Measurements from ENCODE around the gene TCF12. TPM values are rescaled to one million over a fixed set of nuclear protein-coding genes. Genes with fewer than 3 reads are reported as not detected.

TCF12 gene
- total RNA-seq, 1 donor from 2014 or later, result 194 TPM

- Mint-ChIP-seq H3K36me3 (no peaks in the 10 kb centered on the region), H3K27me3 (ENCODE audit: low read depth) (no peaks in the 10 kb centered on the region), H3K9me3 (peaks cover 3% of the 10 kb centered on the region), H3K4me3 (no peak overlapping the region), H3K27ac (no peak overlapping the region), H3K4me1 (peaks cover 17% of the 10 kb centered on the region)
- DNase-seq (ENCODE audit: low spot score in 2 of 2, unreplicated experiment in 2 of 2), result no peak
- TF ChIP-seq, protein P1, sequence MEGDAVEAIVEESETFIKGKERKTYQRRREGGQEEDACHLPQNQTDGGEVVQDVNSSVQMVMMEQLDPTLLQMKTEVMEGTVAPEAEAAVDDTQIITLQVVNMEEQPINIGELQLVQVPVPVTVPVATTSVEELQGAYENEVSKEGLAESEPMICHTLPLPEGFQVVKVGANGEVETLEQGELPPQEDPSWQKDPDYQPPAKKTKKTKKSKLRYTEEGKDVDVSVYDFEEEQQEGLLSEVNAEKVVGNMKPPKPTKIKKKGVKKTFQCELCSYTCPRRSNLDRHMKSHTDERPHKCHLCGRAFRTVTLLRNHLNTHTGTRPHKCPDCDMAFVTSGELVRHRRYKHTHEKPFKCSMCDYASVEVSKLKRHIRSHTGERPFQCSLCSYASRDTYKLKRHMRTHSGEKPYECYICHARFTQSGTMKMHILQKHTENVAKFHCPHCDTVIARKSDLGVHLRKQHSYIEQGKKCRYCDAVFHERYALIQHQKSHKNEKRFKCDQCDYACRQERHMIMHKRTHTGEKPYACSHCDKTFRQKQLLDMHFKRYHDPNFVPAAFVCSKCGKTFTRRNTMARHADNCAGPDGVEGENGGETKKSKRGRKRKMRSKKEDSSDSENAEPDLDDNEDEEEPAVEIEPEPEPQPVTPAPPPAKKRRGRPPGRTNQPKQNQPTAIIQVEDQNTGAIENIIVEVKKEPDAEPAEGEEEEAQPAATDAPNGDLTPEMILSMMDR (IDR thresholded peaks at IDR 0.05; ENCODE audit: unreplicated experiment), result no peak
Observed at GRCh38 chr15:57316451-57316850, 398.0 kb downstream of the TCF12 start.

DNA sequence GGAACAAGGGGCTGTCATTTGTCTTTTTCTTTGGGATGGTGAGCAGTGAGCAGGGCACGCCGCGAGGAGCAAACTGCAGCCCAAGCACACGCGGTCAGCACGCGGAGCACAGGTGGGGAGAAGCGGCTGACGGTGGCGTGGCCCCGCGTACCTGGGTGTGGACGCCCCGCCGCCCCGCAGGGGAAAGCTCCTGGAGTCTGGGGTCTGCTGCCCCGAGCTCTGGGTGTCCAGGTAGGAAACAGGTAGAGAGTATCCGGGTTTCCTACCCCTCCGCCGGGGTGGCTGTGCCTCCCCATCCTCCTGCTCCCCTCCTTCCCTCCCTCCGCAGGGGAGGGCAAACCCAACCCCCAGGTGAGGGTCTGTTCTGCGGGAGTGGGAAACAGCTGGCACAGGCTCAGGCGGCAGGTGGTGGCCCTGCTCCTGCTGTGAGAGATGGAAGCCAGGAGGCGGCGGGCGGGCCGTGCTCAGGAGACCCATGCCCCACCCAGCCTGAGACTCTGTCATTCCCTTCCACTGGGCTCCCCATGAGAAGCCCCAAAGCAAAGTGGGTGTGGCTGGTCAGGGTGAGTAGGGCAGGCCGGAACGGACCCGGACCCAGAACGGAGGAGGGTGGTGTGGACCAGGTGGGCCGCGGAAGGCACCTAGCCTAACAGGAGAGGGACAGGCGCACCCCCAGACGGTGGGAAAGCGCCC lies 400.9 kb downstream of the TCF12 start:
- Mint-ChIP-seq H3K27ac (no peak overlapping the region), H3K27me3 (ENCODE audit: low read depth) (no peaks in the 10 kb centered on the region), H3K36me3 (no peaks in the 10 kb centered on the region), H3K4me3 (no peak overlapping the region), H3K9me3 (peaks cover 3% of the 10 kb centered on the region), H3K4me1 (peaks cover 18% of the 10 kb centered on the region)
- TF ChIP-seq, protein P1 (IDR thresholded peaks at IDR 0.05; ENCODE audit: unreplicated experiment), result no peak
- DNase-seq (ENCODE audit: low spot score in 2 of 2, unreplicated experiment in 2 of 2), result no peak

DNA sequence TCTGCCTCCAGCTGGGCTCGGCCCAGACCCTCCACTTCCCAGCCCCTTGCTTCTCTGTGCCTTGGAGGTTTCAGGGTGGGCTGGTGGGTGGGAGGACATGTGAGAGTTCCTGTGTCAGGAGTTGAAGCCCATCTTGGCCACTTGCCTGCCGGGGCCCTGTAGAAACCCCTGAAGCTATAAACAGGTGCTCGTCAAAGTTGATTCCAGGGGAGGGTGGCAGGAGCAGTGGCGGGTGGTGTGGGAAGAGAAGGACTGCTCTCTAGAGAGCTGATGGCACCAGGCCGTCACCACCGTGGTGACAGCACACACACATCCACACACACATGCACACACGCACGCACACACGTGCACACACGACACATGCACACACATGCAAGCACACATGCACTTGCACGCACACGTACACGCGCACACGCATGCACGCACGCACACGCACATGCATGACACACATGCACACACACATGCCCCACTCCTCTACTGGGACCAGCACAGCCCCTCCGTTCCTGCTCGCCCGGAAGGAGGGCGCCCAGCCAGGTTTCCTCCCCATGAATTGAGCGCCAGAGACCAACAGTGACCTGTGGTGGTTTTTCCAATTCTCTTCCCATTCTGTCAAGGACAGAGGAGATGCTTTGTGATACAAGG lies 401.6 kb downstream of the TCF12 start:
- Mint-ChIP-seq H3K4me3 (no peak overlapping the region), H3K4me1 (peaks cover 24% of the 10 kb centered on the region), H3K9me3 (peaks cover 3% of the 10 kb centered on the region), H3K36me3 (no peaks in the 10 kb centered on the region), H3K27me3 (ENCODE audit: low read depth) (no peaks in the 10 kb centered on the region), H3K27ac (no peak overlapping the region)
- no peak for DNase-seq (ENCODE audit: low spot score in 2 of 2, unreplicated experiment in 2 of 2)
- TF ChIP-seq, protein P1 (IDR thresholded peaks at IDR 0.05; ENCODE audit: unreplicated experiment), result no peak

- Mint-ChIP-seq H3K4me1 (peaks cover 24% of the 10 kb centered on the region), H3K4me3 (no peak overlapping the region), H3K27me3 (ENCODE audit: low read depth) (no peaks in the 10 kb centered on the region), H3K27ac (no peak overlapping the region), H3K9me3 (peaks cover 1% of the 10 kb centered on the region), H3K36me3 (no peaks in the 10 kb centered on the region)
- no peak for DNase-seq (ENCODE audit: low spot score in 2 of 2, unreplicated experiment in 2 of 2)
- TF ChIP-seq, protein P1 (IDR thresholded peaks at IDR 0.05; ENCODE audit: unreplicated experiment), result no peak
Observed at GRCh38 chr15:57320631-57321220, 402.3 kb downstream of the TCF12 start.

DNA sequence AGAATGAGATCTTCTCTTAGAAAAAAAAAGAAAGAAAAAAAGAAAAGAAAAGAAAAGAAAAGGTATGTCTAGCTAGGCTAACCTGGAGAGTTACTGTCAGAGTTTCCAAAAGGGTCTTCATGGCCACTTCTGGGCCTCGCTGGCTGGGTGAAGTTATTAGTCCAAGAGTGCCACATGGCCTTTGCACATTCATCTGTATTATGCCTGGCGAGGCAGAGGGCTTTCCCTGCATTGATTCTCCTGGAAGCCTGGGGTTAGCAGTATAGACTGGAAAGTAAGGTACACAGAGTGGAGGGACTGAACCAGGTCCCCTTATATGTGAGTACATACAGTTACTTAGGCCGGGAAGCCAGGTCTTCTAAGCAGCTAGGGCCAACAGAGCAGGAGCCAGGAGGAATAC lies 403.0 kb downstream of the TCF12 start:
- no peak overlapping the region for H3K27ac Mint-ChIP-seq
- DNase-seq (ENCODE audit: low spot score in 2 of 2, unreplicated experiment in 2 of 2), result no peak
- no peaks in the 10 kb centered on the region for H3K36me3 Mint-ChIP-seq
- H3K4me3 Mint-ChIP-seq, result no peak overlapping the region
- H3K4me1 Mint-ChIP-seq, result peaks cover 24% of the 10 kb centered on the region
- no peaks in the 10 kb centered on the region for H3K9me3 Mint-ChIP-seq
- TF ChIP-seq, protein P1 (IDR thresholded peaks at IDR 0.05; ENCODE audit: unreplicated experiment), result no peak
- no peaks in the 10 kb centered on the region for H3K27me3 Mint-ChIP-seq (ENCODE audit: low read depth)

Measured in mesothelial cell of epicardium (in vitro differentiated cells).